Cardiac fibroblast (primary cell): ENCODE data around the gene MRRF.

Source experiments
- DNase-seq, 2 donors: peaks; one replicate each; pipeline versions ENCODE4 v3.0.0 to v3.0.0-alpha.2; 2010; ENCODE audit warnings: low read depth in 2 of 2
- H3K4me3 ChIP-seq, 2 donors: replicated peaks in 1 of 2; 1 replicate in 1 of 2; 2 replicates in 1 of 2; pipeline ENCODE4 v1.5.1; 2011; ENCODE audit warnings: low read depth in 2 of 2, low read length in 2 of 2, mild to moderate bottlenecking in 2 of 2, moderate library complexity in 1 of 2
- CTCF ChIP-seq: IDR thresholded peaks from one replicate; pipeline ENCODE4 v1.5.1; 2011; ENCODE audit warnings: low read depth, mild to moderate bottlenecking, low read length, inconsistent platforms

The MRRF gene

DNA sequence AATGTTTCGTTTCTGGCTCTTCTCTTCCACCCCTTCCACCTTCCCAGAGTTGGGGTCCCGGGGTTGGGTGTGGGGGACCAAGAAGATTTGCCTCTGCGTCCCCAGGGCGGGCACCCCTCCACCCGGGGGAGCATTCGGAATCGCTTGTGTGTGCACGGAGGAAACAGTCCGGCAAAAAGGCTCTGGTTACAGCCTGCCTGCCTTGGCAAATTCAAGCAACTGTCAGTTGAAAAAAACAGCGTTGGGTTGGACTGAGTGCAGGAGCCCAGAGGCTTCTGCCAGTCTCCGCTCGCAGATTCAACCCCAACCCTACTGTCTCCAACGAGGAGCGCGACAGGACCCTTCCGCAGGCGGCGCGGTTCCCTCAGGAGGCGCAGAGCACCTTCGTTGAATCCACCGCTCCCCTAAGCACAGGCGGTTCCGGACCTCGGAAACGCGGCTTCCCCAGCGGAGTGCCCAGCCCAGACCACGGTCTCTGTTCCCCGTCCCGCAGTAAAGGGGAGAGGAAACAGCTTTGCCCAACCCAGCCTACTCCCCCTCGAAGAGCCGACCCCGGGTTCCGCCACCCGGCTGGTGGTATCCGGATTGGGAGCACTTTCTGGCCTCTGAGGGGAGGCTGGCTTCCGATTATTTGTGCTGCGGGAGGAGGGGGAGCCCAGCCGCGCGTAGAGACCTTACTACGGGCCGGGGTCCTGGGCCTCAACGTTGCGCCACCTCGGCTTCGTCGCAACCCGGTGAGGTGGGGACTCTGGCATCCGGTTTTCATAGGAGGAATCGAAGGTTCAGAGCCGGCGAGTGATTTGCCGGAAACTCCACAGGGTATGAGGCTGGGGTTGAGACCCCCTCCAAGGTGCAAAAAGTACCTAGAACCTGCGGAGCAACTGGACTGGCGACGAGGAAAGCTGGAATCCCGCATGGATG, 45.5 kb upstream of the MRRF start:
- no peak for TF ChIP-seq CTCF

GRCh38 chr9:122219856-122220672, 44.6 kb upstream of the MRRF start:
- no peak for TF ChIP-seq CTCF
- no peak overlapping the region for H3K4me3 ChIP-seq

More for the DNA sequence above, 45.5 kb upstream of the MRRF start:
- no peak overlapping the region for H3K4me3 ChIP-seq
- DNase-seq: peak in 1 of 2 donors; percentile 29

DNA sequence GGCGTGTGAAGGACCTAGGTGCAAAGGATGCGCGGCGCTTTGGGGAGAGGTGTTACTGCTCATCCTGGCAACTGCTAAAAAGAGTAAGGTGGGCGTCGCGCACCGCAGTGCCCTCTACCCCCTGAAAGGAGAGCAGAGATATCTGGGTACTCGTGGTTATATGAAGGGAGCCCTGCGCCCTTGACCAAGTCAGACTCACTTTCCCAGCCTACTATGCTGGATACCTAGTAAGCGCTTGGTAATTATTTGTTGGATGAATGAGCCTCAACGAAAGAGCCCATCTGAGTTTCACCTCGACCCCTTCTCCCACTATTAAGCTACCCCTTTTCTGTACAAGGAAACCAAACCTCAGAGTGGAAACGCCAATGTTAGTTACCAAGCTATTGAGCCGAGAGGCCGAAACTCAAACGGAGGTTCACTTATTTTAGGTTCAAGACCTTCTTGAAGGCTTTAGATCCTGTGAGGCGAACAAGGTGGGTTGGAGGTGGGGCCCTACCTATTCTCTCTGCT, 44.0 kb upstream of the MRRF start:
- no peak for DNase-seq
- no peak overlapping the region for H3K4me3 ChIP-seq
- TF ChIP-seq CTCF: no peak

More at GRCh38 chr9:122219856-122220672, 44.6 kb upstream of the MRRF start:
- peak in 1 of 2 donors; percentile 22 for DNase-seq

DNA sequence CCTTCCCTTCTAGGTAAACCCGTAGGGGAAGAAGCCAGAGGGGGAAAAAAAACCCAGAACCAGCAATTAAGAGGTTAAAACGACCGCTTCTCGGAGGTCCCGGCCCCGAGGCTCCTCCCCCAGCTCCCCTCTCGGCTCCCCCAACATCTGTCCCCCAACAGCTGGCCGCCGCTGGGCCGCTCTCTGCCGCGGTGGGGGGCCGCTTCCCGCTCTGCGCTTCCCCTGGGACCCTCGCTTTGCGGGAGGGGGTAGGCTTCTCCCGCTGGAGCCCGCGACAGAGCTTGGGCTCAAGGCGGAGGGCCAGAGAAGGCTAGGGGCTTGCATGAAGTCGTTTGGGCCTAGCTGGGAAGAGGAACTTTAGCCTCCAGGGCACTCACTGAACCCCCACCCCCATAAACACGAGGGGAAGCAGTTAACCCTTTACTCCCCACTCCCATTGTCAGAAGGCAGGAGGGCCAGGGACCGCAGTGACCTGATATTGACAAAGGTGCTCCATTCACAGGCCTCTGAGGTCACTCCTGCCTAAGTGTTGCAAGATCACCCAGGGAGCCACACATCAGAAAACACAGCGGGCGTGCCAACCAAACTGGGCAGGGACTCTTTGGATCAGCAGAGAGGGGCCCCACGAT, 43.4 kb upstream of the MRRF start:
- no peak for TF ChIP-seq CTCF
- no peak for DNase-seq
- H3K4me3 ChIP-seq: no peak overlapping the region

DNA sequence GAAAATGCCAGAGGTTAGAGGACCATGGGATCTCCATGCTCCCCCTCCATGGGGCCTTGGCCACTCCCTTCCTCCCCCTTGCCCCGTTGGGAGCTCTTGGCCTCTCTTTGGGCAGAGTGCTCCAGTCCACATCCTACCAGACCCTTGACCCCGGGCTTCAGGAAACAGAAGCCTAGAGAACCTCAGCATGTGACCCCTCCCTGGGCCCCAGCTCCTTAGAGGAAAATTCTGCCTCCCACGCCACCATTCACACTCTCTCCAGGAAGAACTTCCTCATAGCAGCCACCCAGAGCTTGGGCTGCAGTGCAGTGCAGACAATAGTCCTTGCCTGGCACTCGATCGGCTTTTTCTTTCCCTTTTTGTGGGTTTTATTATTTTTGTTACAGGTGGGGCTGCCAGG, 41.9 kb upstream of the MRRF start:
- no peak for TF ChIP-seq CTCF
- no peak overlapping the region for H3K4me3 ChIP-seq
- DNase-seq: no peak

GRCh38 chr9:122223435-122223834, 41.2 kb upstream of the MRRF start:
- H3K4me3 ChIP-seq: no peak overlapping the region
- DNase-seq: no peak
- no peak for TF ChIP-seq CTCF
